ENCODE results near the gene CYP27B1.
"Not testable (repeated sequence)": the region's sequence is repeated elsewhere in the genome, so short reads cannot be mapped to it uniquely, and the experiment has no call there.

CYP27B1 gene

GRCh38 chr12:57774634-57775033 is 7.8 kb upstream of the CYP27B1 start:
- not testable (repeated sequence) for H3K4me3 ChIP-seq (ENCODE audit: low read length); H3K9ac ChIP-seq (ENCODE audit: low read length); DNase-seq (ENCODE audit: low read depth); H3K27me3 ChIP-seq (replicated peaks; ENCODE audit: control insufficient read depth, insufficient read depth, low read length); H3K9me3 ChIP-seq (ENCODE audit: control insufficient read depth, low read length)
- Histone ChIP-seq H3K36me3 (ENCODE audit: control insufficient read depth, insufficient read depth, low read length, severe bottlenecking) (peaks cover 20% of the 10 kb centered on the region), H3K4me1 (ENCODE audit: control insufficient read depth, insufficient read depth, low read length) (peaks cover 19% of the 10 kb centered on the region)

- peak within 1 kb of the TSS; percentile 94 for H3K9ac ChIP-seq (ENCODE audit: low read length)
- no peaks in the 10 kb centered on the region for H3K9me3 ChIP-seq (ENCODE audit: control insufficient read depth, low read length)
- H3K4me1 ChIP-seq (ENCODE audit: control insufficient read depth, insufficient read depth, low read length): peaks cover 16% of the 10 kb centered on the region
- peak within 1 kb of the TSS; percentile 95 for H3K4me3 ChIP-seq (ENCODE audit: low read length)
- peaks cover 35% of the 10 kb centered on the region for H3K36me3 ChIP-seq (ENCODE audit: control insufficient read depth, insufficient read depth, low read length, severe bottlenecking)
- no peaks in the 10 kb centered on the region for H3K27me3 ChIP-seq (replicated peaks; ENCODE audit: control insufficient read depth, insufficient read depth, low read length)
- peak; percentile 75 for DNase-seq (ENCODE audit: low read depth)
Measured at GRCh38 chr12:57772429-57773322, 5.8 kb upstream of the CYP27B1 start, which contains the start of gene EEF1AKMT3. Gene EEF1AKMT3 (plus strand): TSS chr12:57772614. CDS start chr12:57772725, 111 bp downstream.

GRCh38 chr12:57771873-57772428 is 5.1 kb upstream of the CYP27B1 start, which contains the start of gene METTL1:
Gene METTL1 (minus strand): TSS chr12:57772105. CDS start chr12:57772083, 22 bp downstream.
- peak; percentile 98 for DNase-seq (ENCODE audit: low read depth)
- Histone ChIP-seq H3K4me1 (ENCODE audit: control insufficient read depth, insufficient read depth, low read length) (peaks cover 22% of the 10 kb centered on the region), H3K4me3 (ENCODE audit: low read length) (peak within 1 kb of the TSS; percentile 95), H3K9me3 (ENCODE audit: control insufficient read depth, low read length) (no peaks in the 10 kb centered on the region), H3K27me3 (replicated peaks; ENCODE audit: control insufficient read depth, insufficient read depth, low read length) (peaks cover 7% of the 10 kb centered on the region), H3K9ac (ENCODE audit: low read length) (peak within 1 kb of the TSS; percentile 94), H3K36me3 (ENCODE audit: control insufficient read depth, insufficient read depth, low read length, severe bottlenecking) (peaks cover 35% of the 10 kb centered on the region)

- Histone ChIP-seq H3K4me1 (ENCODE audit: control insufficient read depth, insufficient read depth, low read length) (peaks cover 28% of the 10 kb centered on the region), H3K9ac (ENCODE audit: low read length) (peak overlapping the region; percentile 94), H3K9me3 (ENCODE audit: control insufficient read depth, low read length) (no peaks in the 10 kb centered on the region), H3K27me3 (replicated peaks; ENCODE audit: control insufficient read depth, insufficient read depth, low read length) (peaks cover 12% of the 10 kb centered on the region), H3K36me3 (ENCODE audit: control insufficient read depth, insufficient read depth, low read length, severe bottlenecking) (peaks cover 35% of the 10 kb centered on the region), H3K4me3 (ENCODE audit: low read length) (peak overlapping the region; percentile 95)
- peak; percentile 97 for DNase-seq (ENCODE audit: low read depth)
Measured at GRCh38 chr12:57771236-57771872, 4.5 kb upstream of the CYP27B1 start.

GRCh38 chr12:57770734-57771133 is 3.9 kb upstream of the CYP27B1 start:
- peak overlapping the region; percentile 95 for H3K4me3 ChIP-seq (ENCODE audit: low read length)
- peak overlapping the region; percentile 94 for H3K9ac ChIP-seq (ENCODE audit: low read length)
- H3K4me1 ChIP-seq (ENCODE audit: control insufficient read depth, insufficient read depth, low read length): peaks cover 34% of the 10 kb centered on the region
- H3K27me3 ChIP-seq (replicated peaks; ENCODE audit: control insufficient read depth, insufficient read depth, low read length): peaks cover 18% of the 10 kb centered on the region
- peaks cover 30% of the 10 kb centered on the region for H3K36me3 ChIP-seq (ENCODE audit: control insufficient read depth, insufficient read depth, low read length, severe bottlenecking)
- H3K9me3 ChIP-seq (ENCODE audit: control insufficient read depth, low read length): no peaks in the 10 kb centered on the region
- DNase-seq (ENCODE audit: low read depth): no peak

GRCh38 chr12:57769594-57769993 is 2.7 kb upstream of the CYP27B1 start:
- DNase-seq (ENCODE audit: low read depth): no peak
- peaks cover 46% of the 10 kb centered on the region for H3K4me1 ChIP-seq (ENCODE audit: control insufficient read depth, insufficient read depth, low read length)
- H3K27me3 ChIP-seq (replicated peaks; ENCODE audit: control insufficient read depth, insufficient read depth, low read length): peaks cover 29% of the 10 kb centered on the region
- H3K9ac ChIP-seq (ENCODE audit: low read length): no peak overlapping the region
- no peaks in the 10 kb centered on the region for H3K9me3 ChIP-seq (ENCODE audit: control insufficient read depth, low read length)
- peaks cover 27% of the 10 kb centered on the region for H3K36me3 ChIP-seq (ENCODE audit: control insufficient read depth, insufficient read depth, low read length, severe bottlenecking)
- no peak overlapping the region for H3K4me3 ChIP-seq (ENCODE audit: low read length)

GRCh38 chr12:57767876-57768275 is 998 bp upstream of the CYP27B1 start:
- no peak overlapping the region for H3K9ac ChIP-seq (ENCODE audit: low read length)
- no peak for DNase-seq (ENCODE audit: low read depth)
- H3K27me3 ChIP-seq (replicated peaks; ENCODE audit: control insufficient read depth, insufficient read depth, low read length): peaks cover 42% of the 10 kb centered on the region
- no peak overlapping the region for H3K4me3 ChIP-seq (ENCODE audit: low read length)
- peaks cover 39% of the 10 kb centered on the region for H3K4me1 ChIP-seq (ENCODE audit: control insufficient read depth, insufficient read depth, low read length)
- peaks cover 27% of the 10 kb centered on the region for H3K36me3 ChIP-seq (ENCODE audit: control insufficient read depth, insufficient read depth, low read length, severe bottlenecking)
- H3K9me3 ChIP-seq (ENCODE audit: control insufficient read depth, low read length): no peaks in the 10 kb centered on the region

GRCh38 chr12:57767305-57767698 is 424 bp upstream of the CYP27B1 start:
- DNase-seq (ENCODE audit: low read depth): no peak
- Histone ChIP-seq H3K4me3 (ENCODE audit: low read length) (no peak overlapping the region), H3K9ac (ENCODE audit: low read length) (no peak overlapping the region), H3K4me1 (ENCODE audit: control insufficient read depth, insufficient read depth, low read length) (peaks cover 39% of the 10 kb centered on the region), H3K27me3 (replicated peaks; ENCODE audit: control insufficient read depth, insufficient read depth, low read length) (peaks cover 42% of the 10 kb centered on the region), H3K9me3 (ENCODE audit: control insufficient read depth, low read length) (no peaks in the 10 kb centered on the region), H3K36me3 (ENCODE audit: control insufficient read depth, insufficient read depth, low read length, severe bottlenecking) (peaks cover 27% of the 10 kb centered on the region)

GRCh38 chr12:57765698-57766463 is 997 bp downstream of the CYP27B1 start:
- H3K9me3 ChIP-seq (ENCODE audit: control insufficient read depth, low read length): no peaks in the 10 kb centered on the region
- peak overlapping the region; percentile 38 for H3K4me3 ChIP-seq (ENCODE audit: low read length)
- peaks cover 32% of the 10 kb centered on the region for H3K4me1 ChIP-seq (ENCODE audit: control insufficient read depth, insufficient read depth, low read length)
- H3K36me3 ChIP-seq (ENCODE audit: control insufficient read depth, insufficient read depth, low read length, severe bottlenecking): peaks cover 26% of the 10 kb centered on the region
- no peak overlapping the region for H3K9ac ChIP-seq (ENCODE audit: low read length)
- H3K27me3 ChIP-seq (replicated peaks; ENCODE audit: control insufficient read depth, insufficient read depth, low read length): peaks cover 43% of the 10 kb centered on the region
- no peak for DNase-seq (ENCODE audit: low read depth)

GRCh38 chr12:57765003-57765697 is 1.7 kb downstream of the CYP27B1 start:
- no peak overlapping the region for H3K9ac ChIP-seq (ENCODE audit: low read length)
- H3K36me3 ChIP-seq (ENCODE audit: control insufficient read depth, insufficient read depth, low read length, severe bottlenecking): peaks cover 21% of the 10 kb centered on the region
- H3K9me3 ChIP-seq (ENCODE audit: control insufficient read depth, low read length): no peaks in the 10 kb centered on the region
- DNase-seq (ENCODE audit: low read depth): peak; percentile 55
- peaks cover 44% of the 10 kb centered on the region for H3K27me3 ChIP-seq (replicated peaks; ENCODE audit: control insufficient read depth, insufficient read depth, low read length)
- peak overlapping the region; percentile 61 for H3K4me3 ChIP-seq (ENCODE audit: low read length)
- H3K4me1 ChIP-seq (ENCODE audit: control insufficient read depth, insufficient read depth, low read length): peaks cover 29% of the 10 kb centered on the region

Measured in adipocyte (in vitro differentiated cells).